ENCODE data around the gene RPRD1B. TPM values are rescaled to one million over a fixed set of nuclear protein-coding genes. Genes with fewer than 3 reads are reported as not detected.

The RPRD1B gene
- total and polyA plus RNA-seq, 2 of the 13 experiments (the other 11 are each of a cell fraction or from before 2014, with no cell fraction given) = 31.1 to 41.5 TPM

GRCh38 chr20:38082894-38083293, 49.3 kb downstream of the RPRD1B start (continued):
- TF ChIP-seq GABPA (IDR thresholded peaks at IDR 0.05; ENCODE audit: low read depth, low read length) = no peak
- TF ChIP-seq GABPA (CRISPR knock-in tag; IDR thresholded peaks at IDR 0.05; ENCODE audit: low read depth) = peak; percentile 41; the same call in 1 of the 2 replicates
- TF ChIP-seq ZBTB21 (CRISPR knock-in tag; IDR thresholded peaks at IDR 0.05) = 0 out of 2 replicates have a peak, but pooled peaks have one; percentile 43
- TF ChIP-seq ZNF777 (CRISPR knock-in tag; IDR thresholded peaks at IDR 0.05) = no peak
- TF ChIP-seq DPF2 (CRISPR knock-in tag; IDR thresholded peaks at IDR 0.05; ENCODE audit: borderline replicate concordance, low read depth) = peak; percentile 87
- TF ChIP-seq, protein P1, sequence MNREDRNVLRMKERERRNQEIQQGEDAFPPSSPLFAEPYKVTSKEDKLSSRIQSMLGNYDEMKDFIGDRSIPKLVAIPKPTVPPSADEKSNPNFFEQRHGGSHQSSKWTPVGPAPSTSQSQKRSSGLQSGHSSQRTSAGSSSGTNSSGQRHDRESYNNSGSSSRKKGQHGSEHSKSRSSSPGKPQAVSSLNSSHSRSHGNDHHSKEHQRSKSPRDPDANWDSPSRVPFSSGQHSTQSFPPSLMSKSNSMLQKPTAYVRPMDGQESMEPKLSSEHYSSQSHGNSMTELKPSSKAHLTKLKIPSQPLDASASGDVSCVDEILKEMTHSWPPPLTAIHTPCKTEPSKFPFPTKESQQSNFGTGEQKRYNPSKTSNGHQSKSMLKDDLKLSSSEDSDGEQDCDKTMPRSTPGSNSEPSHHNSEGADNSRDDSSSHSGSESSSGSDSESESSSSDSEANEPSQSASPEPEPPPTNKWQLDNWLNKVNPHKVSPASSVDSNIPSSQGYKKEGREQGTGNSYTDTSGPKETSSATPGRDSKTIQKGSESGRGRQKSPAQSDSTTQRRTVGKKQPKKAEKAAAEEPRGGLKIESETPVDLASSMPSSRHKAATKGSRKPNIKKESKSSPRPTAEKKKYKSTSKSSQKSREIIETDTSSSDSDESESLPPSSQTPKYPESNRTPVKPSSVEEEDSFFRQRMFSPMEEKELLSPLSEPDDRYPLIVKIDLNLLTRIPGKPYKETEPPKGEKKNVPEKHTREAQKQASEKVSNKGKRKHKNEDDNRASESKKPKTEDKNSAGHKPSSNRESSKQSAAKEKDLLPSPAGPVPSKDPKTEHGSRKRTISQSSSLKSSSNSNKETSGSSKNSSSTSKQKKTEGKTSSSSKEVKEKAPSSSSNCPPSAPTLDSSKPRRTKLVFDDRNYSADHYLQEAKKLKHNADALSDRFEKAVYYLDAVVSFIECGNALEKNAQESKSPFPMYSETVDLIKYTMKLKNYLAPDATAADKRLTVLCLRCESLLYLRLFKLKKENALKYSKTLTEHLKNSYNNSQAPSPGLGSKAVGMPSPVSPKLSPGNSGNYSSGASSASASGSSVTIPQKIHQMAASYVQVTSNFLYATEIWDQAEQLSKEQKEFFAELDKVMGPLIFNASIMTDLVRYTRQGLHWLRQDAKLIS (CRISPR knock-in tag; IDR thresholded peaks at IDR 0.05) = no peak
- TF ChIP-seq LCORL (IDR thresholded peaks at IDR 0.05) = peak; percentile 92
- TF ChIP-seq LCORL (CRISPR knock-in tag; IDR thresholded peaks at IDR 0.05) = peak; percentile 55; the same call in 1 of the 2 replicates
- TF ChIP-seq GFI1 (CRISPR knock-in tag; IDR thresholded peaks at IDR 0.05; ENCODE audit: borderline replicate concordance) = peak; percentile 48; the same call in 1 of the 2 replicates
- TF ChIP-seq GZF1 (CRISPR knock-in tag; IDR thresholded peaks at IDR 0.05) = no peak
- TF ChIP-seq REST (IDR thresholded peaks at IDR 0.05; ENCODE audit: borderline replicate concordance in 1 of 2, low read depth in 1 of 2, low read length in 2 of 2) = peak in 1 of 2 experiments; percentile 64; a peak in 2 of 4 replicates
- TF ChIP-seq, protein P2, sequence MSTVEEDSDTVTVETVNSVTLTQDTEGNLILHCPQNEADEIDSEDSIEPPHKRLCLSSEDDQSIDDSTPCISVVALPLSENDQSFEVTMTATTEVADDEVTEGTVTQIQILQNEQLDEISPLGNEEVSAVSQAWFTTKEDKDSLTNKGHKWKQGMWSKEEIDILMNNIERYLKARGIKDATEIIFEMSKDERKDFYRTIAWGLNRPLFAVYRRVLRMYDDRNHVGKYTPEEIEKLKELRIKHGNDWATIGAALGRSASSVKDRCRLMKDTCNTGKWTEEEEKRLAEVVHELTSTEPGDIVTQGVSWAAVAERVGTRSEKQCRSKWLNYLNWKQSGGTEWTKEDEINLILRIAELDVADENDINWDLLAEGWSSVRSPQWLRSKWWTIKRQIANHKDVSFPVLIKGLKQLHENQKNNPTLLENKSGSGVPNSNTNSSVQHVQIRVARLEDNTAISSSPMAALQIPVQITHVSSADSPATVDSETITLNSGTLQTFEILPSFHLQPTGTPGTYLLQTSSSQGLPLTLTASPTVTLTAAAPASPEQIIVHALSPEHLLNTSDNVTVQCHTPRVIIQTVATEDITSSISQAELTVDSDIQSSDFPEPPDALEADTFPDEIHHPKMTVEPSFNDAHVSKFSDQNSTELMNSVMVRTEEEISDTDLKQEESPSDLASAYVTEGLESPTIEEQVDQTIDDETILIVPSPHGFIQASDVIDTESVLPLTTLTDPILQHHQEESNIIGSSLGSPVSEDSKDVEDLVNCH (CRISPR knock-in tag; IDR thresholded peaks at IDR 0.05) = no peak
- 0 out of 2 replicates have a peak, but pooled peaks have one; percentile 23 for TF ChIP-seq DNMT3B (CRISPR knock-in tag; conservative IDR thresholded peaks at IDR 0.05)
- TF ChIP-seq ZNF512 (CRISPR knock-in tag; IDR thresholded peaks at IDR 0.05) = no peak
- TF ChIP-seq MAZ (IDR thresholded peaks at IDR 0.05; ENCODE audit: borderline replicate concordance, low read depth, low read length) = no peak
- no peak for TF ChIP-seq MAZ (CRISPR knock-in tag; IDR thresholded peaks at IDR 0.05; ENCODE audit: low read depth)
- TF ChIP-seq CREM (IDR thresholded peaks at IDR 0.05) = peak; percentile 90
- no peak for TF ChIP-seq CREM (CRISPR knock-in tag; IDR thresholded peaks at IDR 0.05)
- TF ChIP-seq CBX1 (IDR thresholded peaks at IDR 0.05; ENCODE audit: low read depth) = no peak
- TF ChIP-seq ZNF337 (CRISPR knock-in tag; IDR thresholded peaks at IDR 0.05; ENCODE audit: borderline replicate concordance, low read depth) = 0 out of 2 replicates have a peak, but pooled peaks have one; percentile 58
